PFSK-1 (cell line): ENCODE data around the gene DGCR2.

Source experiments
- POLR2AphosphoS5 ChIP-seq: IDR thresholded peaks from 2 replicates; pipeline ENCODE4 v1.6.1; 2012; ENCODE audit warnings: low read depth, mild to moderate bottlenecking, control low read depth, low read length, moderate library complexity
- SIN3A ChIP-seq: IDR thresholded peaks from 2 replicates; pipeline ENCODE4 v1.6.1; 2012; ENCODE audit warnings: mild to moderate bottlenecking, low read length, moderate library complexity, borderline replicate concordance; ENCODE audit not compliant: insufficient read depth
- TAF1 ChIP-seq: IDR thresholded peaks from 2 replicates; pipeline ENCODE4 v1.6.1; 2012; ENCODE audit warnings: low read length, control low read depth, borderline replicate concordance; ENCODE audit not compliant: insufficient read depth
- TF ChIP-seq, protein P1 (sequence below), 2 experiments: IDR thresholded peaks; 2 replicates each; pipeline versions ENCODE4 v1.6.1 to v1.8.0; 2011 to 2012; ENCODE audit warnings: low read depth in 2 of 2, low read length in 2 of 2, control low read depth in 1 of 2, inconsistent platforms in 1 of 2, mild to moderate bottlenecking in 1 of 2, moderate library complexity in 1 of 2; ENCODE audit not compliant: insufficient read depth in 1 of 2

DNA sequence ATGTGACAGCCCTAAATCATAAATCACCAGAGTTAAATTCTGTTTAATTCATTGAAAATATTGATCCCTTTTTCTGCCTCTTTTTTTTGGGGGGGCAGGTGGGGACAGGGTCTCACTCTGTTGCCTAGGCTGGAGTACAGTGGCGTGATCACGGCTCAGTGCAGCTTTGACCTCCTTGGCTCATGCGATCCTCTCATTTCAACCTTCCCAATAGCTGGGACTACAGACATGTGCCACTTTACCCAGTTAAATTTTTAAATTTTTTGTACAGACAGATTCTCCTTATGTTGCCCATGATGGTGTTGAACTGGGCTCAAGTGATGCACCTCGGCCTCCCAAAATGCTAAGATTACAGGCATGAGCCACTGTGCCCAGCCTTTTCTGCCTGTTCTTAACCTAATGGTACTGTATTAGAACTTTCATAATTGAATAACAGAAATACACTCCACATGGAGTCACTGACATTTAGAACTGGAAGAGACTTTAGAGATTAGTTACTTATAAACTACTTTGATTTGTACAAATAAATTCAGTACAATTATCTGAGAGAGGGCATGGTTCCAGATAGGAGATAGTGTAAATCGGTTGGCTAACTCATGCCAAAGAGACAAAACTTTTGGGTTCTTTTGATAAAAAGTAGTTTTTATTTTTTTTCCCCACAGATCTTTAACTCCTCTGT, 109.8 kb downstream of the DGCR2 start:
- TF ChIP-seq SIN3A: no peak
- TF ChIP-seq TAF1: no peak
- TF ChIP-seq, protein P1, sequence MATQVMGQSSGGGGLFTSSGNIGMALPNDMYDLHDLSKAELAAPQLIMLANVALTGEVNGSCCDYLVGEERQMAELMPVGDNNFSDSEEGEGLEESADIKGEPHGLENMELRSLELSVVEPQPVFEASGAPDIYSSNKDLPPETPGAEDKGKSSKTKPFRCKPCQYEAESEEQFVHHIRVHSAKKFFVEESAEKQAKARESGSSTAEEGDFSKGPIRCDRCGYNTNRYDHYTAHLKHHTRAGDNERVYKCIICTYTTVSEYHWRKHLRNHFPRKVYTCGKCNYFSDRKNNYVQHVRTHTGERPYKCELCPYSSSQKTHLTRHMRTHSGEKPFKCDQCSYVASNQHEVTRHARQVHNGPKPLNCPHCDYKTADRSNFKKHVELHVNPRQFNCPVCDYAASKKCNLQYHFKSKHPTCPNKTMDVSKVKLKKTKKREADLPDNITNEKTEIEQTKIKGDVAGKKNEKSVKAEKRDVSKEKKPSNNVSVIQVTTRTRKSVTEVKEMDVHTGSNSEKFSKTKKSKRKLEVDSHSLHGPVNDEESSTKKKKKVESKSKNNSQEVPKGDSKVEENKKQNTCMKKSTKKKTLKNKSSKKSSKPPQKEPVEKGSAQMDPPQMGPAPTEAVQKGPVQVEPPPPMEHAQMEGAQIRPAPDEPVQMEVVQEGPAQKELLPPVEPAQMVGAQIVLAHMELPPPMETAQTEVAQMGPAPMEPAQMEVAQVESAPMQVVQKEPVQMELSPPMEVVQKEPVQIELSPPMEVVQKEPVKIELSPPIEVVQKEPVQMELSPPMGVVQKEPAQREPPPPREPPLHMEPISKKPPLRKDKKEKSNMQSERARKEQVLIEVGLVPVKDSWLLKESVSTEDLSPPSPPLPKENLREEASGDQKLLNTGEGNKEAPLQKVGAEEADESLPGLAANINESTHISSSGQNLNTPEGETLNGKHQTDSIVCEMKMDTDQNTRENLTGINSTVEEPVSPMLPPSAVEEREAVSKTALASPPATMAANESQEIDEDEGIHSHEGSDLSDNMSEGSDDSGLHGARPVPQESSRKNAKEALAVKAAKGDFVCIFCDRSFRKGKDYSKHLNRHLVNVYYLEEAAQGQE (IDR thresholded peaks at IDR 0.05; ENCODE audit: insufficient read depth in 1 of 2, low read depth in 2 of 2, low read length in 2 of 2): no peak
- TF ChIP-seq POLR2AphosphoS5: no peak
